Urothelium cell line (cell line): ENCODE results near the gene BATF2.
"Not testable (repeated sequence)": the region's sequence is repeated elsewhere in the genome, so short reads cannot be mapped to it uniquely, and the experiment has no call there.

Source experiments
- DNase-seq: peaks from one replicate; pipeline ENCODE4 v3.0.0; 2011; ENCODE audit warnings: low spot score, mixed read lengths
- FAIRE-seq: peaks from 2 replicates; lab custom pipeline; 2011; peaks lifted over from hg19 to GRCh38; lab: Jason Lieb, UNC

The BATF2 gene, protein sequence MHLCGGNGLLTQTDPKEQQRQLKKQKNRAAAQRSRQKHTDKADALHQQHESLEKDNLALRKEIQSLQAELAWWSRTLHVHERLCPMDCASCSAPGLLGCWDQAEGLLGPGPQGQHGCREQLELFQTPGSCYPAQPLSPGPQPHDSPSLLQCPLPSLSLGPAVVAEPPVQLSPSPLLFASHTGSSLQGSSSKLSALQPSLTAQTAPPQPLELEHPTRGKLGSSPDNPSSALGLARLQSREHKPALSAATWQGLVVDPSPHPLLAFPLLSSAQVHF

DNA sequence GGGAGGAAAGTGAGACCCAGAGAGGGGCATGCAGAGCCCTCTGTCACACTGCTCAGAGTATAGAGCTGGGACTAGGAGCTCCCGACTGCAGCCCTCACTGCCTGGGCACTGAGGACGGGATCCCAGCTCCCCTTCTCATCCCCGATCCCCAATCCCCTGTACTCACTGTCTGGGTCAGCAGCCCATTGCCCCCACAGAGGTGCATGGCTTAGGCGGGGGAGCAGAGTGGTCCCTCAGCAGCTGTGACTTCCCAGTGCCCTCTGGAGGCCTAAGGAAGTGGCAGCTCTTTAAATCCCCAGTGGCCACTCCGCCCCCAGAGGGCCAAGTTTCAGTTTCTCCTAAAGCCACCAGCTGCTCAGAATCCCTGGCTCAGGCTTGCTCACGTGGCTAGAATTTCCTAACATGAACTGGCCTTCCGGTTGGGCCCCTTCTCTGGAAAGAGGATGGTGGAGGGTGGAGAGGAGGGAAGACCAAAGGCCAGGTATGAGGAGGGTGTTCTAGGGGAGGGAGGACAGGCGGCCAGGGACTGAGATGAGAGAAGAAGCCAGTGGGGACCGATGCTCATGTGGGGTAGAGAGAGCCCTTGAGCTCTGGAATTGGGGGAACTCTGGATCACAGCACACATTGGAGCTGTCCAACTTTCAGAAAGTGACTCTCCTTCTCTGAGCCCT is at the start of gene BATF2:
BATF2 (minus strand) TSS at position 262 of the 671 bp plus-strand sequence; CDS start at position 205, 57 bp downstream.
- DNase-seq = peak; percentile 72
- no peak for FAIRE-seq

DNA sequence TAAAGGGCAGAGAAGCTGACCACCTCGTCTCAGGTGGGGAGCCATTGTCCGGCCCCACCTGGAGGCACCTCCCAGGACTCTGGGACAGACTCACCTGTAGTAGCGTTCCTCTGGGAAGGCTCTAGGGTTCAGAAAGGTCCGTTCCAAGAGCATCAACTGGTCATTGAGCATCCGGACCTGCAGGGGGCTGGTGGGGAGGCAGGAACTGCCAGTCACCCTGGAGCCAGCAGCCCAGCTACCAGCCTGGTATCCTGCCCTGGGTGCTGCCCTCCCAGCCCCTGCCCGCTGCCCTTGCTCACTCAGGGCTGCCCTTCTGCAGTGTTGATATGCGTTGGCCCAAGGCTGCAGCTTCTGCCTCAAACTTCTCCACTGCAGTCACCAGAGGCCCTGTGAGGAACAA is 49.0 kb upstream of the BATF2 start:
- DNase-seq = no peak
- no peak for FAIRE-seq

DNA sequence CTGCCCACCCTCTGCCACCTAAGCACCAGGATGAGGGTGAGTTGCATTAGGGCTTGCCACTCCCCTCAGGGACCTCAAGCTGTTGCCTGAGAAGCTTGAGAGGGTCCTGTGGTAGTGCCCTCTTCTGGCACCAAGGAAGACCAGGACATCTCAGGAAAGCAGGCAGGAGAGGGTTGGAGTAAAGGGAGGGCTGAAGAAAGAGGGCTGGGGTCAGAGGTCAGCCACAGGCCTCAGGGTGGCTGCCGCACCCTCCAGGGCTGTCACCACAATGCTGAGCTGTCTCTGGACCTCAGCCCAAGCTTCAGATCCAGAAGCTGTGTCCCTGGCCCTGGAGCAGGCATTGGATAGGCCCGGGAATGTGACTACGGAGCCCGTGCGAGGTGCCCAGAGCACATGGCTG is 48.3 kb upstream of the BATF2 start:
- DNase-seq = no peak
- FAIRE-seq = no peak

DNA sequence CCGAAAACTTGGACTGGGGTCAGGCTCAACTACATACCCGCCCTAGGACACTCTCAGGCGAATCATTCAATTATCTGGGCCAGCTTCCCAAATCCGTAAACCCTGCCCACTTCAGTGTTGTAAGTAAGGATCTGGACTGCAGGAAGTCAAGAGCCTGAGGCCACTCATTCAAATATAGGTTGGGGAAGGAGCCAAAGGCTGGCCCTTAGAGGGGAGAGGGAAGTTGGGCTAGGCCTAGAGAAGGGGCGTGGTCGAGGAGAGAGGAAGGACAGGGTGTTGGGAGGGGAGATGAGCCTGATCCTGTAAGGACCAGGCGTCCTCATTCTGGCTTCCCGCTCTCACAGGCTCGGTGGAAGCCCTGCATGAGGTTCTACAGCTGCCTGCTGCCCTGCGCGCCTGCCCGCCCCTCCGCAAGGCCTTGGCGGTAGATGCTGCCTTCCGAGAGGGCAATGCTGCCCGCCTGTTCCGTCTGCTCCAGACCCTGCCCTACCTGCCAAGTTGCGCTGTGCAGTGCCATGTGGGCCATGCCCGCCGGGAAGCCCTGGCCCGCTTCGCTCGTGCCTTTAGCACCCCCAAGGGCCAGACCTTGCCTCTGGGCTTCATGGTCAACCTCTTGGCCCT is 47.2 kb upstream of the BATF2 start:
- FAIRE-seq (no peak), DNase-seq (no peak)

DNA sequence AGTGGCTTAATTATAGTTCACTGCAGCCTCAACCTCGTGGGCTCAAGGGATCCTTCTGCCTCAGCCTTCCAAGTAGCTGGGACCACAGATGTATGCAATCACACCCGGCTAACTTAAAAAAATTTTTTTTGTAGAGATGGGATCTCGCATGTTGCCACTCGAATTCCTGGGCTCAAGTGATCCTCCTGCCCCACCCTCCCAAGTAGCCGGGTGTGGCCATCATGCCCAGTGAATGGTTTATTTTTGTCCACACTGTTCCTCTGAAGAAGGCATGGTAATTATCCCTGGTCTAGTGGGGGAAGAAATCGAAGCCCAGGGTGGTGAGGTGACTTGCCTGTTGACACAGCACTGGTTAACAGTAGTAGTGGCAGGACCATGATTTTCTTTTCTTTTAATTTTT is 46.1 kb upstream of the BATF2 start:
- FAIRE-seq (no peak), DNase-seq (no peak)

DNA sequence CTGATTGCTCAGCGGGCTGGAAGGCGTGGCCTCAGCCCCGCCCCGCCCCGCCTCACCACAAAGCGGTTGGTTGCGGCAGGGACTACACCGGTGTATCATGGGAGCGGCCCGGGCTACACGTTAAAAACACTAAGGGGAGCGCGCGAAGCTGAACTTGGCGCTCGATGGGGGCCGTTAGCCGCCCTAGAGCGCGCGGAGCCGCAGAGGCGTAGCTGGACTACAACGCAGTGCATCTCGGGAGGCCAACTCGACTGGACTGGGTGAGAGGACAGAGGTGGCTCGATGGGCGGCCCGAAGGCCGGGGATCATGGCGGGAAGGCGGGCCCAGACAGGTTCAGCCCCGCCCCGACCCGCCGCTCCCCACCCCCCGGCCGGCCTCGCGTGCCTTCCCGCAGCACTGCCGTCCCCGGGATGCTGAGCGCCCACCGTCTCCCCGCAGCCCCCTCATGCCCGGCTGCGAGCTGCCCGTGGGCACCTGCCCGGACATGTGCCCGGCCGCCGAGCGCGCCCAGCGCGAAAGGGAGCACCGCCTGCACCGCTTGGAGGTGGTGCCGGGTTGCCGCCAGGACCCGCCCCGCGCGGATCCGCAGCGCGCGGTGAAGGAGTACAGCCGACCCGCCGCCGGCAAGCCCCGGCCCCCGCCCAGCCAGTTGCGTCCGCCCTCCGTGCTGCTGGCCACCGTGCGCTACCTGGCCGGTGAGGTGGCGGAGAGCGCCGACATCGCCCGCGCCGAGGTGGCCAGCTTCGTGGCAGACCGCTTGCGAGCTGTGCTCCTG is 44.3 kb upstream of the BATF2 start, which contains the start of gene SAC3D1:
SAC3D1 (plus strand) TSS at position 364 of the 776 bp plus-strand sequence; CDS start at position 447, 83 bp downstream.
- FAIRE-seq = peak; percentile 85
- peak; percentile 97 for DNase-seq

DNA sequence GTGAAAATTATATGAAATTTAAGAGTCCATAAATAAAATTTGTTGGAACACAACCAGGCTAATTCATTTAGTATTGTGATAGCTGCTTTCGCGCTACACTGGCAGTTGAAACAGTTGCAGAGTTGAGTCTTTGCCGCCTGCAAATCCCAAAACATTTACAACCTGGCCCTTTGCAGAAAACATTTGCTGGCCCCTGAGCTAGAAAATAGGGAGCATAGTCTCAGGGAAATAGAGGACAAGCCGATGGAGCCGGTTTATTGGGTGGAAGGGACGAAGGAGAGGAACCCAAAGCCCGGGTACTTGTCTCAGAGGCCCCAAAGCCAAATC is 43.7 kb upstream of the BATF2 start:
- FAIRE-seq (no peak), DNase-seq (no peak)

DNA sequence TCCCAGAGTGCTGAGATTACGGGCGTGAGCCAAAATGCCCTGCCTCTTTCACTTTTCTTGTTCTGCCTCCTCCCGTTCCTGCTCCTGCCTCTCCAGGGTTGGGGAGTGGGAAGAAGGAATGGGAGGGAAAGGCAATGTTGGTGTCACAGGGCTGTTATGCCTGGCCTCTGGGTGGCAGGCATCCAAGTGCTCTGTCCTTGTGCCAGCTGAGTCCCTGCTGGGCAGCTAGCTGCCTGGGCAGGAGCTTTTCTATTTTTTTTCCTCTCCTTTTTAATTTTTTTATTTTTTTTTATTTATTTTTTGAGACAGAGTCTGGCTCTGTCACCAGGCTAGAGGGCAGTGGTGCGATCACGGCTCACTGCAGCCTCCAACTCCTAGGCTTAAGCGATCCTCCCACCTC is 40.2 kb upstream of the BATF2 start:
- DNase-seq (no peak), FAIRE-seq (no peak)

DNA sequence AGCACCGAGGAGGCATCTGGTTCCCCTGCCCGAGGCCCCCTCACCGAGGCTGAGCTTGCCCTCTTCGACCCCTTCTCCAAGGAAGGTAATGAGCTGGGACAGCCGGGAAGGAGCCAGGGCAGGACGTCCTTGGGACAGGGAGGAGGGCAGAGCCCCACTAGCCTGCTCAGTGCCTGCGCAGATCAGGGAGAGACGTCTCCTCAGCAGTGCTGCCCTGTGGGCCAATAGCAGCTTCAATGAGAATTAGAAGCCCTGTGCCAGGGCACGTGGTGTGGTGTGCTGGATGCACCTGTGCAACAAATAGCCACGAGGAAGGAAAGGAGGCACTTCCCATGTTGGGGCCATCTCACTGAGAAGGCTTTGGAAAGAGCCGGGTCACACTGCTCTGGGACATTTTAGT is 38.8 kb upstream of the BATF2 start:
- no peak for FAIRE-seq
- no peak for DNase-seq

DNA sequence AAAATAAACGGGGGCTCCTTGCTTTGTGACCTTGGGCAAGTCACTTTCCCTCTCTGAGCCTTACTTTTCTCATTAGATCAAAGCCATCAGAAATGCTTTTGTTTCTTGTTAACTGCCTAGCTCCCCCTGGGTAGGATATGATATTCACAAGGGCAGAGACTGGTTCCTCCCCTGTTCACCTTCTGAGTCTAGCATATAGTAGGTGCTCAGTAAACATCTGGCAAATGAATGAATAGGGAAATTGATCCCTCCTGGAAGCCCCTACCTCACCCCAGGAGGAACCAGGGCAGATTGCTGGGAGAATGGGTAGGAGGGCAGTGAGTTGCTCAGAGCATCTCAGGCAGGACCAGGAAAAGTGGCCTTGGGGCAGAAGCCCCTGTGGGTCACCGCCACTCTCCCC is 37.7 kb upstream of the BATF2 start:
- FAIRE-seq = no peak
- no peak for DNase-seq

DNA sequence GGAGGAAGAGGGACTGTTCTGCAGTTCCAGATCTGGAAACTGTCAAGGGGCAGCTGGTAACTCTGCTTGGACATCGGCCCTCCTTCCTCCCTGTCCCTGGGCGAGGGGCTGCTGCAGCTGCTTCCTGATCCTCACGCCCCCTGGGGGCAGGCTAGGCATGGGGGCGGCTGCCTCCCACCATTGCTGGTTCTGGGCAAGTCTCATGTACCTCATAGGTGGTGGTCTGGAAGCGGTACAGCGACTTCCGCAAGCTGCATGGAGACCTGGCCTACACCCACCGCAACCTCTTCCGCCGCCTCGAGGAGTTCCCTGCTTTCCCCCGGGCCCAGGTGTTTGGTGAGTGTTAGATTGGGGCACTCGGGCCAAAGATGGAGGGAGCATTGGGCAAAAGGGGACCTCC is 35.4 kb upstream of the BATF2 start:
- FAIRE-seq = no peak
- no peak for DNase-seq

DNA sequence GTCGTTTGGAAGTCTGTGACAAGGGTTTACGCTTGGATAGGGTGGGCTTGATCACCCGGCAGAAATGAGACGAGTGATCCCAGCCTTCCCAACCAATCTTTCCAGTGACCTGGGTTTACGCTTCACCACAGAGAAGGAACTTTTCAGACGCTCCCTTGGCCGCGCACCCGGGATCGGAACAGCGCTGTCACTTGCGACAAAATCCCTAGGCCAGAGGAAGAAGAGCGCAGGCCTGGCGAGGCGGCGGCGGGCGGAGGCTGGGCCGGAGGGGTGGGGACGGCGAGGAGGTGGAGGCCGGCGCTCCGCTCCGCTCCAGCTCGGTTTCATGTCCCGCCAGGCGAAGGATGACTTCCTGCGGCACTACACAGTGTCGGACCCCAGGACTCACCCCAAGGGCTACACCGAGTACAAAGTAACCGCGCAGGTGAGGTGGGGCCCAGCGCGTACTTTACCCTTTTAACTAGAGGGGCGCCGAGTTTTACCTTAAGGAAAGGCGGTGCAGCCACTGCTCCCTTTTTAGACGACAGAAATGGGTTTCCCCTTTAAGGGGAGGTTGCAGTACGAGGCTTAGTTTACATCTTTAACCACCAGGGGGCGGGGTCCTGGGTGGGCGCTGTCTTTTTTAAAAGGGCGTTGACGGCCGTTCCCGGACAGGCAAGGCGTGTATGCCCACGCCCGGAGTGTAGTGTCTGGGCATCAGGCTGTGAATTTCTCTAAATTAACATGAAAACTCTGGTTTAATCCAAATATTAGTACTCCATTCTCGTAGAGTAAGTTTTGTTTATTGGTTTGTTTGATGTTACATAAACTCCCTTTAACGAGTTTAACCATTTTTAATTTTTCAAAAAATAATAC is 30.7 kb upstream of the BATF2 start, which contains the start of gene SNX15:
SNX15 (plus strand) TSS at position 227 of the 855 bp plus-strand sequence; CDS start at position 326, 99 bp downstream.
- peak; percentile 92 for DNase-seq
- FAIRE-seq = no peak

DNA sequence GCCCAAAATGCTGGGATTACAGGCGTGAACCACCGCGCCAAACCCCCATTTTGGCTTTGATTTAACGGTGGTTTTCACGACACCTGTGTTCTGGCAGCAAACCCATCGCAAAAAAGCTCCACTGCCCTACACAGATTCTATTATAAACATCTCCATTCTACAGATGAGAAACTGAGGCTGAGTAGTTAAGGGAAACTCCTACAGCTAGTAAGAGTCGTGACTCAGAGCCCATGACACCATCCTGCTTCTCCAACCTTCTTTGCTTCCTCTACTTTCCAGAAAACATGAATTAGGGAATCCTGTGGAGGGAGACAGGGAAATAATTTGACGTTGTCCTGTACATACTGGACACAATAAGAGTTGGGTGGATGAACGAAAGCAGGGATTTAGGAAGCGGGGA is 30.0 kb upstream of the BATF2 start:
- DNase-seq = no peak
- FAIRE-seq = no peak

DNA sequence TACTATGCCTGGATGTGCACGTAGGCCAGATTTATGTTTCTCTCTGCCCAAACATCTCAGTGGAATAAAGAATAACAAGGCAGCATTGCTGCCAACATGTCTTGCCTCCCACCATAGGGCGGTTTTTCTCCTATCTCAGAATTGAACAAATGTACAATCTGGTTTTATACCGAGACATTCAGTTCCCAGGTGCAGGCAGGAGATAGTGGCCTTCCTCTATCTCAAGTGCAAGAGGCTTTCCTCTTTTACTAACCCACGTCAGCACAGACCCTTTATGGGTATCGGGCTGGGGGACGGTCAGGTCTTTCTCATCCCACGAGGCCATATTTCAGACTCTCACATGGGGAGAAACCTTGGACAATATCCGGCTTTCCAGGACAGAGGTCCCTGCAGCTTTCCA is 26.7 kb upstream of the BATF2 start:
- not testable (repeated sequence) for DNase-seq, FAIRE-seq

DNA sequence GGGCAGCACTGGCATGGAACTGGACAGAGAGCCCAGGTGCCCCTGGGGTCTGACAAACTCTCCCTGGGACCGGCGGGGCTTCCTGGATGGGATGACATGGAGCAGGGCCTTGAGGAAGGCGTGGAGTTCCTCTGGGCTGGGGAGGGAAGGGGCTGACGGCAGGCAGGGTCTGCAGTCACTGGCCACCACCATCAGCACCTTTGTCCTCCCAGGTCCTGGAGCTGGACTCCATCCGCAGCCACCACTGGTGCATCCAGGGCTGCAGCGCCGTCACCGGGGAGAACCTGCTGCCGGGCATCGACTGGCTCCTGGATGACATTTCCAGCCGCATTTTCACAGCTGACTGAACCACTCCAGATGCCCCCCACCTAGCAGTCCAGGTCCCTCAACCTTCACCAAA is 24.7 kb upstream of the BATF2 start:
- FAIRE-seq (no peak), DNase-seq (no peak)

DNA sequence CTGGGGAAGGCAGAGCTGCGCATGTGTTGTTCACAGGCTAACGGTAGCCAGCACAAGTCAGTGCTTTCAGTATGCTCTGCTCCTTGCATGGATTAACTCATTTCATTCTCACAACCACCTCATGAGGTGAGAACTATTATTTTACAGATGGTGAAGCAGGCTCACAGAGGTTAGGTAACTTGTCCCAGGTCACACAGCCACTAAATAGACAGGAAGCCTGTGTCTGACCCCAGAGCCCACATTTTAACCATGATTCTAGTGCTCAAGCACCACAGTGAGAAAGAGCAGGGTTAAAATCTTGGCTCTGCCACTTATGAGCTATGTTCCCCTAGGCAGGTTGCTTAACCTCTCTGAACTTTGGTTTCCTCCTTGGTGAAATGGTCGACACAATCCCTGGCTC is 24.2 kb upstream of the BATF2 start:
- FAIRE-seq (no peak), DNase-seq (no peak)

DNA sequence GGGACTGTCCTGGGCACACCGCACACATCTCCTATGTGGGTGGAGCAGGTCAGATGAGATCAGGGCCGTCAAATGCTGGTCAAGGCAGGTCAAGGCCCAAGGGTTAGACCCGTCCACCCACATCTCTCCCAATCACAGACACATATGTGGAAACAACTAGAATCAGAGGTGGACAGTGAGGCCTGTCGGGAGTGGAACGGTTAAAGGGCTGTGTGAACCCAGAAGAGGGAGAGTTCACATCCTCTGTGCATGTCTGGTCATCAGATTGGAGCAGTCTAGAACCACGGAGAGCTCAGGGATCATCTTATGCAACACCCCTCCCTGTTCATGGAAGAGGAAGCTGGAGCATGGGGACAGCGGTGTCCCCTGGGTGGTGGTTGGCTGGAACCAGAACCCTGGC is 23.1 kb upstream of the BATF2 start:
- FAIRE-seq (no peak), DNase-seq (no peak)

DNA sequence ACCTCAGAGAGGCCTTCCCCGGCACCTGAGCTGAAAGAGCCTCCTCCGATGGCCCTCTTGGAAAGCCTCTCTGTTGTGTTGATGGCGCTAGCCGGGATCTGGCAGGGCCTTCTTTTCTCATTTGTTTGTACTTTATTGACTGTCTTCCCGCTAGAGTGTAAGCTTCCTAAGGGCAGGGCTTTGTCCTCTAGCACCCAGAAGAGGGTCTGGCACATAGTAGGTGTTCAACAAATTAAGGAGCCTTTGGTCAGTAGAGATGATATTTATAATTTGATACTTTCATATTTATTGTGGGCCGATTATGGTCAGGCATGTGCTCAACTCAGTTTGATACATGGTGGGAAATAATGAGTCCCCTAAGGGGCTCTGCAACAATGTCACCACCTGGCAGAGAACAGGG is 21.2 kb upstream of the BATF2 start:
- DNase-seq (no peak), FAIRE-seq (no peak)

DNA sequence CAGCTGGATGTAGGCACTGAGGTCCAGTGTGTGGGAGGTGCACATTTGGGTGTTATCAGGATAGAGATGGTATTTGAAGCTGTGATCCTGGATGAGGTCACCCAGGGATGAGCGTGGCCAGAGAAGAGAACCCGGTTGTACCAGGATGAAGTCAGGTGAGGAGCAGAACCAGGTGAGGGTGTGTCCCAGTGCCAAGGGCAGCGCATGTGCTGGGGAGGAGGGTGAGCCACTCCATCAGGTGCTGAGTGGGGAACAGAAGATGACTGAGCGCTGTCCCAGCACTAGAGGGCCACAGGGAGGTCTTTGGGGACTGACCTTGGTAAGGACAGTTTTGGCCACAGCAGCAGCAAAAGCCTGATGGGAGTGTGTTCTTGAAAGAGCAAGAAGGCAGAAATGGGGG is 19.9 kb upstream of the BATF2 start:
- FAIRE-seq (no peak), DNase-seq (no peak)

DNA sequence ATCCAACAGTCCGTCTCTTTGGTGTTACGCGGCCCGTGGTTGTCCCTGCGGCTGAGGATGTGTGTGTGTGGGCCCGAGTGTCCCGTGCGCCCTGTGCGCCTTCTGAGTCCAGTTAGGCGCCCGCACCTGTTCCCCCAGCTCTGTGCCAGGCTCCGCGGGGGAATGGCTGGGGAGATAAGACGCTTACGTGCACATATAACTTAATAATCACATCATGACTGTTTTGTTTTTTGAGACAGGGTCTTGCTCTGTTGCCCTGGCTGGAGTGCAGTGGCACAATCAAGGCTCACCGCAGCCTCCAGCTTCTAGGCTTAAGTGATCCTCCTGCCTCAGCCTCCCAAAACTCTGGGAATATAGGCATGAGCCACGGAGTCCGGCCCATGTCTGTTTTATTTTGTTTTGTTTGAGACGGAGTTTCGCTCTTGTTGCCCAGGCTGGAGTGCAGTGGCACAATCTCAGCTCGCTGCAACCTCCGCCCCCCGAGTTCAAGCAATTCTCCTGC is 18.0 kb upstream of the BATF2 start:
- DNase-seq (no peak), FAIRE-seq (no peak)
